IMR-90 (cell line): Measurements from ENCODE around the gene SIK3.

Experiments used
- MAFK ChIP-seq: IDR thresholded peaks from 2 replicates; pipeline ENCODE4 v1.6.1; 2012; ENCODE audit warnings: low read depth, low read length, improper control_type of control experiment
- POLR2A ChIP-seq: IDR thresholded peaks from 2 replicates; pipeline ENCODE4 v1.6.1; 2012; ENCODE audit warnings: mild to moderate bottlenecking, low read depth, low read length
- RAD21 ChIP-seq: IDR thresholded peaks from 2 replicates; pipeline ENCODE4 v1.6.1; 2012; ENCODE audit warnings: low read length, improper control_type of control experiment
- RFX5 ChIP-seq: IDR thresholded peaks from 2 replicates; pipeline ENCODE4 v1.8.0; 2012; ENCODE audit warnings: low read depth, mild to moderate bottlenecking, low read length, moderate library complexity
- SMC3 ChIP-seq: fragments of 150-350 bp; IDR thresholded peaks from 2 replicates; pipeline ENCODE4 v1.6.1; 2016; ENCODE audit warnings: low read depth, mild to moderate bottlenecking, antibody characterized with exemption, low read length, moderate library complexity
- USF2 ChIP-seq: fragments of 150-350 bp; IDR thresholded peaks from 2 replicates; pipeline ENCODE4 v1.6.1; 2017; ENCODE audit warnings: mild to moderate bottlenecking, antibody characterized with exemption, low read length, low read depth
- TF ChIP-seq, protein P1 (sequence below): conservative IDR thresholded peaks from 2 replicates; pipeline ENCODE4 v1.5.1; 2012; ENCODE audit warnings: mild to moderate bottlenecking, low read depth, low read length, improper control_type of control experiment
- TF ChIP-seq, protein P2 (sequence below): fragments of 150-350 bp; IDR thresholded peaks from 2 replicates; pipeline ENCODE4 v1.6.1; 2016; ENCODE audit warnings: low read depth, mild to moderate bottlenecking, low read length, moderate library complexity, borderline replicate concordance

- TF ChIP-seq USF2 (no peak), POLR2A (no peak), RAD21 (no peak), RFX5 (no peak), SMC3 (no peak), MAFK (no peak)
- TF ChIP-seq, protein P1, sequence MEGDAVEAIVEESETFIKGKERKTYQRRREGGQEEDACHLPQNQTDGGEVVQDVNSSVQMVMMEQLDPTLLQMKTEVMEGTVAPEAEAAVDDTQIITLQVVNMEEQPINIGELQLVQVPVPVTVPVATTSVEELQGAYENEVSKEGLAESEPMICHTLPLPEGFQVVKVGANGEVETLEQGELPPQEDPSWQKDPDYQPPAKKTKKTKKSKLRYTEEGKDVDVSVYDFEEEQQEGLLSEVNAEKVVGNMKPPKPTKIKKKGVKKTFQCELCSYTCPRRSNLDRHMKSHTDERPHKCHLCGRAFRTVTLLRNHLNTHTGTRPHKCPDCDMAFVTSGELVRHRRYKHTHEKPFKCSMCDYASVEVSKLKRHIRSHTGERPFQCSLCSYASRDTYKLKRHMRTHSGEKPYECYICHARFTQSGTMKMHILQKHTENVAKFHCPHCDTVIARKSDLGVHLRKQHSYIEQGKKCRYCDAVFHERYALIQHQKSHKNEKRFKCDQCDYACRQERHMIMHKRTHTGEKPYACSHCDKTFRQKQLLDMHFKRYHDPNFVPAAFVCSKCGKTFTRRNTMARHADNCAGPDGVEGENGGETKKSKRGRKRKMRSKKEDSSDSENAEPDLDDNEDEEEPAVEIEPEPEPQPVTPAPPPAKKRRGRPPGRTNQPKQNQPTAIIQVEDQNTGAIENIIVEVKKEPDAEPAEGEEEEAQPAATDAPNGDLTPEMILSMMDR = no peak
- TF ChIP-seq, protein P2, sequence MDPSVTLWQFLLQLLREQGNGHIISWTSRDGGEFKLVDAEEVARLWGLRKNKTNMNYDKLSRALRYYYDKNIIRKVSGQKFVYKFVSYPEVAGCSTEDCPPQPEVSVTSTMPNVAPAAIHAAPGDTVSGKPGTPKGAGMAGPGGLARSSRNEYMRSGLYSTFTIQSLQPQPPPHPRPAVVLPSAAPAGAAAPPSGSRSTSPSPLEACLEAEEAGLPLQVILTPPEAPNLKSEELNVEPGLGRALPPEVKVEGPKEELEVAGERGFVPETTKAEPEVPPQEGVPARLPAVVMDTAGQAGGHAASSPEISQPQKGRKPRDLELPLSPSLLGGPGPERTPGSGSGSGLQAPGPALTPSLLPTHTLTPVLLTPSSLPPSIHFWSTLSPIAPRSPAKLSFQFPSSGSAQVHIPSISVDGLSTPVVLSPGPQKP = no peak
Observed at GRCh38 chr11:116989184-116989583, 109.0 kb downstream of the SIK3 start.
